Measurements from ENCODE around the gene NELFE.

GRCh38 chr6:31915756-31916155 is 43.0 kb downstream of the NELFE start:
- TF ChIP-seq CTCF (IDR thresholded peaks at IDR 0.05) (no peak), POLR2A (IDR thresholded peaks at IDR 0.05) (no peak)

Data from heart left ventricle (tissue), 13 donors.